ENCODE results near the gene CAMK1D. TPM values are rescaled to one million over a fixed set of nuclear protein-coding genes. Genes with fewer than 3 reads are reported as not detected.

Gene CAMK1D
- total RNA-seq, 1 donor from 2014 or later: 12.8 TPM

GRCh38 chr10:12884851-12885250, 535.5 kb downstream of the CAMK1D start:
- intact Hi-C loops (cut with DNase I): no loop called here
- no peak overlapping the region for H3K4me3 ChIP-seq
- peaks cover 24% of the 10 kb centered on the region for H3K4me1 ChIP-seq
- H3K27ac ChIP-seq: no peak overlapping the region
- TF ChIP-seq CTCF (IDR thresholded peaks at IDR 0.05) (no peak), POLR2A (IDR thresholded peaks at IDR 0.05) (no peak), POLR2AphosphoS5 (IDR thresholded peaks at IDR 0.05; ENCODE audit: insufficient read depth in 1 of 2, low read depth in 1 of 2) (no peak)
- no peaks in the 10 kb centered on the region for H3K27me3 ChIP-seq
- H3K9me3 ChIP-seq: no peaks in the 10 kb centered on the region
- DNase-seq (ENCODE audit: extremely low spot score in 2 of 2): no peak
- no peaks in the 10 kb centered on the region for H3K36me3 ChIP-seq

MicroRNA genes within 50 kb of the gene (microRNA counts, 767-probe panel; counts per million panel counts)
- 238 to 261 counts per million in 2 donors for microRNA hsa-miR-548q

Small RNA genes lying within 50 kb of the gene (microRNA-seq; reads per million reads assigned to microRNA genes)
- gene MIR4480 (ENCODE audit: borderline number of aligned reads, borderline replicate concordance) (not detected), gene MIR4481 (ENCODE audit: borderline number of aligned reads, borderline replicate concordance) (not detected), gene MIR548Q (ENCODE audit: borderline number of aligned reads, borderline replicate concordance) (not detected)

Small RNA genes lying within 50 kb of the gene (small RNA-seq; reads per million reads assigned to genes)
- gene MIR4480: not detected
- gene MIR548Q: not detected
- not detected for gene RF00279
- not detected for gene RN7SL198P
- gene RNU6ATAC39P: not detected

Other genes with a start within 250 kb of the CAMK1D start
- 9.1 TPM for gene SEC61A2, start 219.9 kb upstream of the CAMK1D start, total RNA-seq
- 30.7 TPM for gene NUDT5, start 153.7 kb upstream of the CAMK1D start, total RNA-seq
- gene CDC123, start 153.4 kb upstream of the CAMK1D start, total RNA-seq: 30.4 TPM